ENCODE results near the gene ERP44.
"Not testable (repeated sequence)": the region's sequence is repeated elsewhere in the genome, so short reads cannot be mapped to it uniquely, and the experiment has no call there.

The ERP44 gene

DNA sequence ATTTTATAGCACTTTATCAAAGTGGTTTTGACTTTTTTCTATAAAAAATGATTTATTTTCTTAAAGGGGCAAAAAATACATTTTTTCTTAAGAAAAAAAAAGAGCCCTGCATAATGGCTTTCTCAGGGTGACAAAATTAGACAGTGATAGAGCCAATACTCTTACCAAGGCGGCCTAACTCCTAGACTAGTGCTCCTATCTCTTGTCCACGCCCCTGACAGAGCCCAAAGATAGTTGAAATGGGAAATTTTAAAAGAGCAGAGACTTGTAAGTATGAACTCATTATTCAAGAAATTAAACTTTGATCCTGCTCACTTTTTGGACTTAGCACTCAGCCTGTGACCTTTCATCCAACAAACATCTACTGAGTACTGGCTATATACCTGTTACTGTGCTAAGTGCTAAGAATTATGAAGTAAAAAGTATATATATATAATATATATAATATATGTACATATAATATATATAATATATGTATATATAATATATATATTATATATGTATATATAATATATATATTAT is 1.4 kb upstream of the ERP44 start:
- H3K4me3 ChIP-seq (ENCODE audit: control insufficient read depth, low read depth, low read length) = peak overlapping the region; percentile 99
- no peak for DNase-seq (ENCODE audit: low read depth)
- TF ChIP-seq, protein P1, sequence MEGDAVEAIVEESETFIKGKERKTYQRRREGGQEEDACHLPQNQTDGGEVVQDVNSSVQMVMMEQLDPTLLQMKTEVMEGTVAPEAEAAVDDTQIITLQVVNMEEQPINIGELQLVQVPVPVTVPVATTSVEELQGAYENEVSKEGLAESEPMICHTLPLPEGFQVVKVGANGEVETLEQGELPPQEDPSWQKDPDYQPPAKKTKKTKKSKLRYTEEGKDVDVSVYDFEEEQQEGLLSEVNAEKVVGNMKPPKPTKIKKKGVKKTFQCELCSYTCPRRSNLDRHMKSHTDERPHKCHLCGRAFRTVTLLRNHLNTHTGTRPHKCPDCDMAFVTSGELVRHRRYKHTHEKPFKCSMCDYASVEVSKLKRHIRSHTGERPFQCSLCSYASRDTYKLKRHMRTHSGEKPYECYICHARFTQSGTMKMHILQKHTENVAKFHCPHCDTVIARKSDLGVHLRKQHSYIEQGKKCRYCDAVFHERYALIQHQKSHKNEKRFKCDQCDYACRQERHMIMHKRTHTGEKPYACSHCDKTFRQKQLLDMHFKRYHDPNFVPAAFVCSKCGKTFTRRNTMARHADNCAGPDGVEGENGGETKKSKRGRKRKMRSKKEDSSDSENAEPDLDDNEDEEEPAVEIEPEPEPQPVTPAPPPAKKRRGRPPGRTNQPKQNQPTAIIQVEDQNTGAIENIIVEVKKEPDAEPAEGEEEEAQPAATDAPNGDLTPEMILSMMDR (conservative IDR thresholded peaks at IDR 0.05; ENCODE audit: control insufficient read depth, insufficient read depth, low read depth, low read length) = no peak

DNA sequence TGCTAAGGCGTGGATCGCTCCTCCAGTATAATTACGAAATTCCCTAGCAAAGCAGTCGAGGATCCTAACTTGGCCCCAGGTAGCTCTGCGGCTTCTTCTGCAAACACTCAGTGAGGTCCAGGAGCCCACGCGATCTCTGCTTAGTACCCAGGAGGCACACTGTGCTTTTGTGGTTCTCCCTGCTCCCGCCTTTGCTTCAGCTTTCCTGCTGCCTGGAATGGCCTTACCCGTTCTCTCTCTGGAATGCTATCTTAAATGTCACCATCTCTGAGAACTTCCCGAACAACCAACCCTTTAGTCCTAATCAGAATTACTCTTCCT is 882 bp upstream of the ERP44 start:
- no peak for DNase-seq (ENCODE audit: low read depth)

DNA sequence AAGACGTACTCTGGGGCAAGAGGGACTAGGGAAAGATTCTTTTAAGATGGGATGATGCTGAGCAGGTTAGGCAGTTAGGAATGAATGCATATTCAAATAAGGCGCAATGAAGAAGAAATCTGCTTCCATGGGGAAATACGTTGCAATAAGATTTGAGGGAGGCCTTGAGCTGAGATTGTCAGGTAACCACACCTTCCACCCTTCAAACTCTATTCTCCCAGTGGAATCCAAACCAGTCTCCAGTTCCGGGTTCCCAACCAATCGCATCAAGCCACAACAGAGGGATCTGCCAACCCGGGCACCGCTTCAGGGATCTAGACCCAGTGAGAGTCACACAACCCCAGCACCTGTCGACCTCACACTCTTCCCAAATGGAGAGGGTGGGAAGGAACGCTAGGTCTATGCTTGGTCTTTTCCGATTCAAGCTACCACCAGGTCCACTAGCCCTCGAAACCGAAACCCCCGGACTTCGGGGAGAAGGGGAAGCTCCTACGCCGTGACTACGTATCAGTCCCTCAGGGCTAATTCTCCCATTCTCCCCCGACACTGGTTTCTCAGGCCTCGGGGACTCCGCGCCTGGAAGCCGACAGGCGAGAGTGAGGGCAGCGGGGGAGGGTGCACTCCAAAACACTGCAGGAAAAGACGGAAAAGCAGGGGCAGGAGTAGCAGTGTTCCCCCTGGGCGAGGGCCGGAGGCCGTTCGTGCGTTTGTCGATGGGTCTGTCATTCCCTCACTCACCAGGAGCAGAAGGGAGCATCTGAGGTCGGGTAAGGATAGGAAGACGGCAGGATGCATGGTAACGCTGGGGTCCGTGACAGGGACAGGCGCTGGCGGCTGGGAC is 534 bp downstream of the ERP44 start:
- DNase-seq (ENCODE audit: low read depth) = peak; percentile 55
- peak overlapping the region; percentile 99 for H3K4me3 ChIP-seq (ENCODE audit: control insufficient read depth, low read depth, low read length)
- TF ChIP-seq, protein P1 (conservative IDR thresholded peaks at IDR 0.05; ENCODE audit: control insufficient read depth, insufficient read depth, low read depth, low read length) = no peak

More for the DNA sequence above, 882 bp upstream of the ERP44 start:
- TF ChIP-seq, protein P1 (conservative IDR thresholded peaks at IDR 0.05; ENCODE audit: control insufficient read depth, insufficient read depth, low read depth, low read length) = no peak
- peak overlapping the region; percentile 99 for H3K4me3 ChIP-seq (ENCODE audit: control insufficient read depth, low read depth, low read length)

DNA sequence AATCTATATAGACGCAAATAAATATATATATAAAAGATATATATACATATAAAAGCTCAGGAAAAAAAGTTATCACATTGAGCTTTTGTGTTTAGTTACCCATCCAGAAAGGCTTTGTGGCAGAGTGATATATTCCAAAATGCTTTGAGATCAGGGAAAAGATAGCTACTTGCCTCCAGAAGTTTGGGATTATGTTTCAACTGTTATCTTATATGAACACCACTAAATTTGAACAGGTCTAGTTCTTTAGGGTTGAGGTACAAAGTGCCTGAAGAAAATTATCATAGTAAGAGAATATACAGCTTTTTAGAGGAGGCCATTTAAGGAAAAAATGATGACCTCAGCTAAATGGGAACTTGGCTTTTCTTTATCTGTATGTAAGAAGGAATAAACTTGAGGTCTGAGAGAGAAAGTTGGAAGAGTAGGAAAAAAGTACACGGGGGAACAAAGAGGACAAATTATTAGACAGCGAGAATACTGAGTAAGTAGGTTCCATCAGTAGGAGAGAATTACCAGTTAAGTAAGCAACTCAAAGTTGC is 2.4 kb downstream of the ERP44 start:
- no peak for DNase-seq (ENCODE audit: low read depth)
- H3K4me3 ChIP-seq (ENCODE audit: control insufficient read depth, low read depth, low read length) = no peak overlapping the region
- TF ChIP-seq, protein P1 (conservative IDR thresholded peaks at IDR 0.05; ENCODE audit: control insufficient read depth, insufficient read depth, low read depth, low read length) = no peak

DNA sequence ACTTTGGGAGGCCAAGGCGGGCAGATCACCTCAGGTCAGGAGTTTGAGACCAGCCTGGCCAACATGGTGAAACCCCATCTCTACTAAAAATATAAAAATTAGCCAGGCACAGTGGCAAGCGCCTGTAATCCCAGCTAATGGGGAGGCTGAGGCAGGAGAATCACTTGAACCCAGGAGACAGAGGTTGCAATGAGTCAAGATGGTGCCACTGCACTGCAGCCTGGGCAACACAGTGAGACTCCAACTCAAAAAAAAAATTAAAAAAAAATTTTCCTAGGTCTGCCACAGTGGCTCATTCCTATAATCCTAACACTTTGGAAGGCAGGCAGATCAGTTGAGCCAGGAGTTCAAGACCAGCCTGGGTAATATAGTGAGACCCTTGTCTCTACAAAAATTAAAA is 4.4 kb downstream of the ERP44 start:
- not testable (repeated sequence) for DNase-seq (ENCODE audit: low read depth); H3K4me3 ChIP-seq (ENCODE audit: control insufficient read depth, low read depth, low read length)

DNA sequence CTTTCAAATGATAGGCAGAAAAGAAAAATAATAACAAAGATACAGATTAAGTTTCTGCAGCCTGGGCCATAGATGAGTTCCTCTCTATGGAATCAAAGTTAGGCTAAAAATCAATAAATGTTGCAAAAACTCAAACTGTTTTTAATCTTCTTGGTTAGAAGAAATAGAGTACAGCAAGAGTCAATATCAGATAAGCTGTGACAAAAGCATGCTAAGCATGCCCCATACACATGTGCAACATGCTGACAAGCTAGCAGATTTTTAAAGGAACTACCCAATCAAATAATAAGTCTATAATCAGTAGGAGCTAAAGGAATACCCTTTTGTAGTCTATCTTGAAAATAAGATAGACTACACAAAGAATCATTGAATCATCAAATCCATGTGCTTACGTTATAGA is 6.7 kb downstream of the ERP44 start:
- DNase-seq (ENCODE audit: low read depth) = no peak
- TF ChIP-seq, protein P1 (conservative IDR thresholded peaks at IDR 0.05; ENCODE audit: control insufficient read depth, insufficient read depth, low read depth, low read length) = no peak
- no peak overlapping the region for H3K4me3 ChIP-seq (ENCODE audit: control insufficient read depth, low read depth, low read length)

DNA sequence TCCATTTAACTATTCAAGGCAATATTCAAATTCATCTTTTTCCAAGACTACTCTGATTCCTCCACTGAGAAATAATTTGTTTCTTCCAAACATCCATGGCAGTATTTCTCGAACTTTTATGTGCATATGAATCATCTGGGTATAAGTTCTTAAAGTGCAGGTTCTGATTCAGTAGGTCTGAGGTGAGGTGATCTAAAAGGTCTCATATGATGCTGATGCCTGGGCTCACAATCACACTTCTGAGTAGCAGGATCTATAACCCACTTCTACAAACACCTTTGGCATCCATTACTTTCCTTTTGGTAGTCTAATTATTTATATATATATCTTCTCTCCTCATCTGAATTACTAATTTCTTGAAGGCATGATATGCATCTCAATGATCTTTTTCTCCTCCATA is 7.2 kb downstream of the ERP44 start:
- TF ChIP-seq, protein P1 (conservative IDR thresholded peaks at IDR 0.05; ENCODE audit: control insufficient read depth, insufficient read depth, low read depth, low read length) = no peak
- no peak for DNase-seq (ENCODE audit: low read depth)
- H3K4me3 ChIP-seq (ENCODE audit: control insufficient read depth, low read depth, low read length) = no peak overlapping the region
